ENCODE data around the gene SBNO2.

GRCh38 chr19:1156830-1157615 is 17.0 kb downstream of the SBNO2 start:
- TF ChIP-seq CTCF (IDR thresholded peaks at IDR 0.05) (no peak), POLR2A (IDR thresholded peaks at IDR 0.05) (no peak)
